ENCODE measurements around the gene ABHD15. TPM values are rescaled to one million over a fixed set of nuclear protein-coding genes. Genes with fewer than 3 reads are reported as not detected.

The ABHD15 gene
- total and polyA plus RNA-seq, 9 of the 15 experiments (the other 6 are each of a cell fraction or from before 2014, with no cell fraction given): 0.85 to 4.2 (median 2.1) TPM

DNA sequence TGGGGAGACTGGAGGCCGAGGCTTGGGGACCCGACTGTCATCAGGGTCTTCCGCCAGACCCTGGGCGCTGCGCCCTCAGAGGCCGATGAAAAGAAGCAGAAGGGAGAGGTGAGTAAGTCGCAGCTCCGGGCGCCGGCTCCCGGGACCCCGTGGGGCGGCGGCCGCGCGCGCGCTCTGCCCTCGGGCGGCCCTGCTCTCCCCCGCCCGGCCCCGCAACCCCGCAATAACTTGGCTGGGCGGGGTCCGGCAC lies 392 bp upstream of the ABHD15 start:
- H3K27me3 ChIP-seq (ENCODE audit: control insufficient read depth in 2 of 2, insufficient read depth in 2 of 2, low read length in 2 of 2): no peaks in the 10 kb centered on the region; a peak in 1 of 5 replicates
- DNase-seq (ENCODE audit: extremely low read depth in 1 of 4, low spot score in 3 of 4) (peak; percentile 48 to 76 (median 64)), ATAC-seq (peak; percentile 56), FAIRE-seq (no peak)
- H3K27ac ChIP-seq (ENCODE audit: extremely low read depth, low read depth, low read length): no peak overlapping the region
- peak overlapping the region; percentile 57 for H3K4me3 ChIP-seq
- H3K9ac ChIP-seq (ENCODE audit: insufficient read depth in 1 of 2, low read depth in 2 of 2, low read length in 2 of 2): peak overlapping the region; percentile 75 to 96; a peak in 3 of 4 replicates
- no TSS peak for BruUV-seq (replicated peaks)
- H4K20me1 ChIP-seq (replicated peaks; ENCODE audit: control insufficient read depth, insufficient read depth, low read length): peaks cover under 1% of the 10 kb centered on the region; the same call in 1 of the 2 replicates
- CTCF ChIA-PET (ENCODE audit: low intra/inter-chr PET ratio): interaction anchor here (1.5 kb wide), 1 partner anchor 197 kb away, joined by 3 read pairs; no protein-coding TSS in a partner anchor
- H3K9me1 ChIP-seq (ENCODE audit: control insufficient read depth, insufficient read depth, low read length): peaks cover 3% of the 10 kb centered on the region
- H3K4me1 ChIP-seq (replicated peaks in 1 of 2; ENCODE audit: control insufficient read depth in 2 of 2, insufficient read depth in 2 of 2, low read length in 2 of 2): peaks cover 3 to 48% of the 10 kb centered on the region in 2 experiments; a peak in 4 of 5 replicates
- 0% methylated on average over 6 of the region's 27 CpGs for WGBS (ENCODE audit: insufficient coverage, low coverage, missing lambda C conversion rate)
- peak overlapping the region; percentile 78 for H3K4me2 ChIP-seq (ENCODE audit: insufficient read depth, low read length)
- intact Hi-C loops (cut with micrococcal nuclease) (no loop called here), in situ Hi-C loops (cut with MboI) (no loop called here)
- POLR2A ChIA-PET: no interaction called here
- H3K36me3 ChIP-seq (ENCODE audit: control insufficient read depth, insufficient read depth, low read length): no peaks in the 10 kb centered on the region
- no peak for TF ChIP-seq HMG20A (CRISPR knock-in tag; conservative IDR thresholded peaks at IDR 0.05)
- TF ChIP-seq, protein P1, sequence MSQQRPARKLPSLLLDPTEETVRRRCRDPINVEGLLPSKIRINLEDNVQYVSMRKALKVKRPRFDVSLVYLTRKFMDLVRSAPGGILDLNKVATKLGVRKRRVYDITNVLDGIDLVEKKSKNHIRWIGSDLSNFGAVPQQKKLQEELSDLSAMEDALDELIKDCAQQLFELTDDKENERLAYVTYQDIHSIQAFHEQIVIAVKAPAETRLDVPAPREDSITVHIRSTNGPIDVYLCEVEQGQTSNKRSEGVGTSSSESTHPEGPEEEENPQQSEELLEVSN (IDR thresholded peaks at IDR 0.05; ENCODE audit: borderline replicate concordance in 1 of 2, extremely low read depth in 1 of 2, insufficient read depth in 1 of 2, insufficient read length in 1 of 2, low read depth in 1 of 2, low read length in 1 of 2, poor library complexity in 1 of 2, severe bottlenecking in 1 of 2): peak in 1 of 2 experiments; percentile 31
- no peak for TF ChIP-seq ZNF23 (CRISPR knock-in tag; IDR thresholded peaks at IDR 0.05)
- H2AFZ ChIP-seq (ENCODE audit: low read depth, low read length): peak overlapping the region; percentile 97; the same call in 1 of the 2 replicates
- no peaks in the 10 kb centered on the region for H3K9me3 ChIP-seq (replicated peaks; ENCODE audit: control insufficient read depth, insufficient read depth, low read depth, low read length)
- no peaks in the 10 kb centered on the region for H3K79me2 ChIP-seq (ENCODE audit: control insufficient read depth, insufficient read depth, low read length)
